ENCODE data around the gene WNT3A.

WNT3A gene

GRCh38 chr1:227999056-227999930 lies 7.5 kb upstream of the WNT3A start:
- no peak for TF ChIP-seq EZH2phosphoT487 (IDR thresholded peaks at IDR 0.05; ENCODE audit: low read depth)
- TF ChIP-seq, protein P1, sequence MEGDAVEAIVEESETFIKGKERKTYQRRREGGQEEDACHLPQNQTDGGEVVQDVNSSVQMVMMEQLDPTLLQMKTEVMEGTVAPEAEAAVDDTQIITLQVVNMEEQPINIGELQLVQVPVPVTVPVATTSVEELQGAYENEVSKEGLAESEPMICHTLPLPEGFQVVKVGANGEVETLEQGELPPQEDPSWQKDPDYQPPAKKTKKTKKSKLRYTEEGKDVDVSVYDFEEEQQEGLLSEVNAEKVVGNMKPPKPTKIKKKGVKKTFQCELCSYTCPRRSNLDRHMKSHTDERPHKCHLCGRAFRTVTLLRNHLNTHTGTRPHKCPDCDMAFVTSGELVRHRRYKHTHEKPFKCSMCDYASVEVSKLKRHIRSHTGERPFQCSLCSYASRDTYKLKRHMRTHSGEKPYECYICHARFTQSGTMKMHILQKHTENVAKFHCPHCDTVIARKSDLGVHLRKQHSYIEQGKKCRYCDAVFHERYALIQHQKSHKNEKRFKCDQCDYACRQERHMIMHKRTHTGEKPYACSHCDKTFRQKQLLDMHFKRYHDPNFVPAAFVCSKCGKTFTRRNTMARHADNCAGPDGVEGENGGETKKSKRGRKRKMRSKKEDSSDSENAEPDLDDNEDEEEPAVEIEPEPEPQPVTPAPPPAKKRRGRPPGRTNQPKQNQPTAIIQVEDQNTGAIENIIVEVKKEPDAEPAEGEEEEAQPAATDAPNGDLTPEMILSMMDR (IDR thresholded peaks at IDR 0.05; ENCODE audit: low read depth, low read length) = peak; percentile 95
- Histone ChIP-seq H3K9me3 (ENCODE audit: insufficient read depth, low read length) (peaks cover 17% of the 10 kb centered on the region), H3K9ac (ENCODE audit: low read length) (no peak overlapping the region), H3K27me3 (ENCODE audit: low read depth, low read length) (peaks cover 22% of the 10 kb centered on the region; the same call in 1 of the 2 replicates), H2AFZ (ENCODE audit: low read depth, low read length) (no peak overlapping the region), H3K36me3 (replicated peaks; ENCODE audit: low read depth, low read length) (no peaks in the 10 kb centered on the region), H3K4me1 (ENCODE audit: low read length) (no peaks in the 10 kb centered on the region), H3K4me3 (ENCODE audit: low read length) (no peak overlapping the region), H3K4me2 (ENCODE audit: low read length) (no peak overlapping the region), H3K79me2 (ENCODE audit: low read length) (no peaks in the 10 kb centered on the region), H4K20me1 (ENCODE audit: insufficient read depth, low read length) (no peaks in the 10 kb centered on the region), H3K27ac (ENCODE audit: low read length) (no peak overlapping the region)

DNA sequence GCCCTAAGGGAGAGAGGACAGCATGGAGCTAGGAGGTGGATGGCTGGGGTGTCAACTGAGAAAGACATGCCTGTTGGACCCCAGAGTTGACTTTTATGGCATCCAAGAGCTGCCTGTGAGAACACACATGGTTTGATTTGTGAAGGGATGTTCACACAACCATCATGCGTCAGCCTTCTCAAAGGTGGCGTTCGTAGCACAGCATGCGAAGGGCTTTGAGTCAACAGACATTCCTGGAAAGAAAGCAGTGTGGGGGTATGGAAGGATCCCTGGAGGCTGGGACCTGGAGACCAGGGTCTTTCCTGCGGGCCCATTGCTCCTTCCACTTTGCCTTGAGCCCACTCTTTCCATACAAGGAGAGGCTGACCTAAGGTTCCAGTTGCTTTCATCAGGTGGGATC lies 6.4 kb upstream of the WNT3A start:
- H3K4me3 ChIP-seq (ENCODE audit: low read length) = no peak overlapping the region
- no peak overlapping the region for H3K4me2 ChIP-seq (ENCODE audit: low read length)
- H2AFZ ChIP-seq (ENCODE audit: low read depth, low read length) = no peak overlapping the region
- peaks cover 19% of the 10 kb centered on the region; the same call in 1 of the 2 replicates for H3K27me3 ChIP-seq (ENCODE audit: low read depth, low read length)
- H3K36me3 ChIP-seq (replicated peaks; ENCODE audit: low read depth, low read length) = no peaks in the 10 kb centered on the region
- peaks cover 17% of the 10 kb centered on the region for H3K9me3 ChIP-seq (ENCODE audit: insufficient read depth, low read length)
- TF ChIP-seq, protein P1 (IDR thresholded peaks at IDR 0.05; ENCODE audit: low read depth, low read length) = no peak
- no peak for TF ChIP-seq EZH2phosphoT487 (IDR thresholded peaks at IDR 0.05; ENCODE audit: low read depth)
- no peak overlapping the region for H3K27ac ChIP-seq (ENCODE audit: low read length)
- H3K4me1 ChIP-seq (ENCODE audit: low read length) = no peaks in the 10 kb centered on the region
- H3K9ac ChIP-seq (ENCODE audit: low read length) = no peak overlapping the region
- H4K20me1 ChIP-seq (ENCODE audit: insufficient read depth, low read length) = no peaks in the 10 kb centered on the region
- H3K79me2 ChIP-seq (ENCODE audit: low read length) = no peaks in the 10 kb centered on the region

GRCh38 chr1:228000836-228001563 lies 5.8 kb upstream of the WNT3A start:
- Histone ChIP-seq H3K4me3 (ENCODE audit: low read length) (no peak overlapping the region), H3K4me1 (ENCODE audit: low read length) (no peaks in the 10 kb centered on the region), H3K9me3 (ENCODE audit: insufficient read depth, low read length) (peaks cover 17% of the 10 kb centered on the region), H2AFZ (ENCODE audit: low read depth, low read length) (no peak overlapping the region), H3K36me3 (replicated peaks; ENCODE audit: low read depth, low read length) (no peaks in the 10 kb centered on the region), H3K4me2 (ENCODE audit: low read length) (no peak overlapping the region), H3K79me2 (ENCODE audit: low read length) (no peaks in the 10 kb centered on the region), H4K20me1 (ENCODE audit: insufficient read depth, low read length) (no peaks in the 10 kb centered on the region), H3K27me3 (ENCODE audit: low read depth, low read length) (peaks cover 15% of the 10 kb centered on the region; the same call in 1 of the 2 replicates), H3K9ac (ENCODE audit: low read length) (no peak overlapping the region), H3K27ac (ENCODE audit: low read length) (no peak overlapping the region)
- TF ChIP-seq EZH2phosphoT487 (IDR thresholded peaks at IDR 0.05; ENCODE audit: low read depth) = no peak
- TF ChIP-seq, protein P1 (IDR thresholded peaks at IDR 0.05; ENCODE audit: low read depth, low read length) = no peak
